ENCODE measurements around the gene PPT2. TPM values are rescaled to one million over a fixed set of nuclear protein-coding genes. Genes with fewer than 3 reads are reported as not detected.
A peak's percentile ranks its signal among the peaks of the same experiment; 100 is the strongest.

Gene PPT2
- total and polyA plus RNA-seq, 2 of the 13 experiments (the other 11 are each of a cell fraction or from before 2014, with no cell fraction given): 39.2 to 61.8 TPM

DNA sequence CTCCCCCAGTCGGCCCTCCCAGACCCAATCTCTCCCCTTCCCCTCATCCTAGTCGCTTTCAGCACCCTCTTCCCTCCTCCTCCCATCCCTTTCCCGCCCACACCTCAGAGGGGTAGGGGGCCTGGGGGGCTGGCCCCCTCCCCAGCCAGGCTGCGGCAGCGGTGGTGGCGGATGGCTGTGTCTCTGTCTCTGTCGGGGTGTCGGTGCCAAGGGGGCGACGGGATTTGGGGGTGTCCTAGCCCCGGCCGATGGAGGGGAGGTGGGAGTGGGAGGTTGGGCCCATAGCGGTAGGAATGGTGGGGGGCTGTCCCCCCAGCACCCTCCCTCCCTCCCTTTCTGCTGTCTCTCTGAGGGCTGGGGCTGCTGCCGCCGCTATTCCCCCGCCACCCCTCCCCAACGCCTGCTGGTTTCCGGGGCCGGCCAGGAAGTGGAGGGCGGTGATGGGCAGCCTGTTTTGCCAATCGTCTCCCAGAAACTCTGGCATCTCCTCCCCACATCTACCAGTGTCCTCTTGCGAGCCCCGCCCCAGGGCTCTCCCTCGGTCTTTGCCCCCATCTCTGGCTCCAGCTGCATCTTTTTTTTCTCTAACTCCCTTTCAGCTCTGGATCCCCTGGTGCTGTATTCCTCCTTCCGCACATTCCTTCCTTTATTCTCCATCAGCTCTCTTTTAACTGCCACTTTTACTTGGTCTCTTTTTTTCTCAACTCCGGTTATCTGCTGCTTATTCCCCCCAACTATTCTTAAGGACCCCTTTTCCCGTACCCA is 22.0 kb downstream of the PPT2 start, which contains the start of gene AGPAT1 (continued):
- TF ChIP-seq, protein P1, sequence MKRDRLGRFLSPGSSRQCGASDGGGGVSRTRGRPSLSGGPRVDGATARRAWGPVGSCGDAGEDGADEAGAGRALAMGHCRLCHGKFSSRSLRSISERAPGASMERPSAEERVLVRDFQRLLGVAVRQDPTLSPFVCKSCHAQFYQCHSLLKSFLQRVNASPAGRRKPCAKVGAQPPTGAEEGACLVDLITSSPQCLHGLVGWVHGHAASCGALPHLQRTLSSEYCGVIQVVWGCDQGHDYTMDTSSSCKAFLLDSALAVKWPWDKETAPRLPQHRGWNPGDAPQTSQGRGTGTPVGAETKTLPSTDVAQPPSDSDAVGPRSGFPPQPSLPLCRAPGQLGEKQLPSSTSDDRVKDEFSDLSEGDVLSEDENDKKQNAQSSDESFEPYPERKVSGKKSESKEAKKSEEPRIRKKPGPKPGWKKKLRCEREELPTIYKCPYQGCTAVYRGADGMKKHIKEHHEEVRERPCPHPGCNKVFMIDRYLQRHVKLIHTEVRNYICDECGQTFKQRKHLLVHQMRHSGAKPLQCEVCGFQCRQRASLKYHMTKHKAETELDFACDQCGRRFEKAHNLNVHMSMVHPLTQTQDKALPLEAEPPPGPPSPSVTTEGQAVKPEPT (CRISPR knock-in tag; IDR thresholded peaks at IDR 0.05; ENCODE audit: low read depth): no peak; the same call in 1 of the 2 replicates
- TF ChIP-seq, protein P2, sequence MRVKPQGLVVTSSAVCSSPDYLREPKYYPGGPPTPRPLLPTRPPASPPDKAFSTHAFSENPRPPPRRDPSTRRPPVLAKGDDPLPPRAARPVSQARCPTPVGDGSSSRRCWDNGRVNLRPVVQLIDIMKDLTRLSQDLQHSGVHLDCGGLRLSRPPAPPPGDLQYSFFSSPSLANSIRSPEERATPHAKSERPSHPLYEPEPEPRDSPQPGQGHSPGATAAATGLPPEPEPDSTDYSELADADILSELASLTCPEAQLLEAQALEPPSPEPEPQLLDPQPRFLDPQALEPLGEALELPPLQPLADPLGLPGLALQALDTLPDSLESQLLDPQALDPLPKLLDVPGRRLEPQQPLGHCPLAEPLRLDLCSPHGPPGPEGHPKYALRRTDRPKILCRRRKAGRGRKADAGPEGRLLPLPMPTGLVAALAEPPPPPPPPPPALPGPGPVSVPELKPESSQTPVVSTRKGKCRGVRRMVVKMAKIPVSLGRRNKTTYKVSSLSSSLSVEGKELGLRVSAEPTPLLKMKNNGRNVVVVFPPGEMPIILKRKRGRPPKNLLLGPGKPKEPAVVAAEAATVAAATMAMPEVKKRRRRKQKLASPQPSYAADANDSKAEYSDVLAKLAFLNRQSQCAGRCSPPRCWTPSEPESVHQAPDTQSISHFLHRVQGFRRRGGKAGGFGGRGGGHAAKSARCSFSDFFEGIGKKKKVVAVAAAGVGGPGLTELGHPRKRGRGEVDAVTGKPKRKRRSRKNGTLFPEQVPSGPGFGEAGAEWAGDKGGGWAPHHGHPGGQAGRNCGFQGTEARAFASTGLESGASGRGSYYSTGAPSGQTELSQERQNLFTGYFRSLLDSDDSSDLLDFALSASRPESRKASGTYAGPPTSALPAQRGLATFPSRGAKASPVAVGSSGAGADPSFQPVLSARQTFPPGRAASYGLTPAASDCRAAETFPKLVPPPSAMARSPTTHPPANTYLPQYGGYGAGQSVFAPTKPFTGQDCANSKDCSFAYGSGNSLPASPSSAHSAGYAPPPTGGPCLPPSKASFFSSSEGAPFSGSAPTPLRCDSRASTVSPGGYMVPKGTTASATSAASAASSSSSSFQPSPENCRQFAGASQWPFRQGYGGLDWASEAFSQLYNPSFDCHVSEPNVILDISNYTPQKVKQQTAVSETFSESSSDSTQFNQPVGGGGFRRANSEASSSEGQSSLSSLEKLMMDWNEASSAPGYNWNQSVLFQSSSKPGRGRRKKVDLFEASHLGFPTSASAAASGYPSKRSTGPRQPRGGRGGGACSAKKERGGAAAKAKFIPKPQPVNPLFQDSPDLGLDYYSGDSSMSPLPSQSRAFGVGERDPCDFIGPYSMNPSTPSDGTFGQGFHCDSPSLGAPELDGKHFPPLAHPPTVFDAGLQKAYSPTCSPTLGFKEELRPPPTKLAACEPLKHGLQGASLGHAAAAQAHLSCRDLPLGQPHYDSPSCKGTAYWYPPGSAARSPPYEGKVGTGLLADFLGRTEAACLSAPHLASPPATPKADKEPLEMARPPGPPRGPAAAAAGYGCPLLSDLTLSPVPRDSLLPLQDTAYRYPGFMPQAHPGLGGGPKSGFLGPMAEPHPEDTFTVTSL (CRISPR knock-in tag; IDR thresholded peaks at IDR 0.05; ENCODE audit: borderline replicate concordance): no peak
- no peak for TF ChIP-seq ZNF746 (CRISPR knock-in tag; IDR thresholded peaks at IDR 0.05)
- no peak for TF ChIP-seq SUZ12 (IDR thresholded peaks at IDR 0.05; ENCODE audit: low read depth, low read length)
- 0 out of 2 replicates have a peak, but pooled peaks have one; percentile 57 for TF ChIP-seq HNRNPL (IDR thresholded peaks at IDR 0.05; ENCODE audit: low read depth, low read length)
- no peak for TF ChIP-seq U2AF2 (IDR thresholded peaks at IDR 0.05; ENCODE audit: low read depth, low read length)
- peak; percentile 63; the same call in 1 of the 2 replicates for TF ChIP-seq ZNF350 (CRISPR knock-in tag; IDR thresholded peaks at IDR 0.05; ENCODE audit: borderline replicate concordance, low read depth)
- TF ChIP-seq NFYB (CRISPR knock-in tag; IDR thresholded peaks at IDR 0.05): peak; percentile 85
- TF ChIP-seq, protein P3, sequence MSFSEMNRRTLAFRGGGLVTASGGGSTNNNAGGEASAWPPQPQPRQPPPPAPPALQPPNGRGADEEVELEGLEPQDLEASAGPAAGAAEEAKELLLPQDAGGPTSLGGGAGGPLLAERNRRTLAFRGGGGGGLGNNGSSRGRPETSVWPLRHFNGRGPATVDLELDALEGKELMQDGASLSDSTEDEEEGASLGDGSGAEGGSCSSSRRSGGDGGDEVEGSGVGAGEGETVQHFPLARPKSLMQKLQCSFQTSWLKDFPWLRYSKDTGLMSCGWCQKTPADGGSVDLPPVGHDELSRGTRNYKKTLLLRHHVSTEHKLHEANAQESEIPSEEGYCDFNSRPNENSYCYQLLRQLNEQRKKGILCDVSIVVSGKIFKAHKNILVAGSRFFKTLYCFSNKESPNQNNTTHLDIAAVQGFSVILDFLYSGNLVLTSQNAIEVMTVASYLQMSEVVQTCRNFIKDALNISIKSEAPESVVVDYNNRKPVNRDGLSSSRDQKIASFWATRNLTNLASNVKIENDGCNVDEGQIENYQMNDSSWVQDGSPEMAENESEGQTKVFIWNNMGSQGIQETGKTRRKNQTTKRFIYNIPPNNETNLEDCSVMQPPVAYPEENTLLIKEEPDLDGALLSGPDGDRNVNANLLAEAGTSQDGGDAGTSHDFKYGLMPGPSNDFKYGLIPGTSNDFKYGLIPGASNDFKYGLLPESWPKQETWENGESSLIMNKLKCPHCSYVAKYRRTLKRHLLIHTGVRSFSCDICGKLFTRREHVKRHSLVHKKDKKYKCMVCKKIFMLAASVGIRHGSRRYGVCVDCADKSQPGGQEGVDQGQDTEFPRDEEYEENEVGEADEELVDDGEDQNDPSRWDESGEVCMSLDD (CRISPR knock-in tag; IDR thresholded peaks at IDR 0.05; ENCODE audit: borderline replicate concordance): no peak
- no peak; the same call in 1 of the 2 replicates for TF ChIP-seq GATAD2A (CRISPR knock-in tag; IDR thresholded peaks at IDR 0.05)
- TF ChIP-seq ZNF768 (CRISPR knock-in tag; IDR thresholded peaks at IDR 0.05): peak; percentile 68; the same call in 1 of the 2 replicates
- no peak for TF ChIP-seq FLYWCH1 (CRISPR knock-in tag; IDR thresholded peaks at IDR 0.05)
- TF ChIP-seq TEAD3 (CRISPR knock-in tag; optimal IDR thresholded peaks at IDR 0.05; ENCODE audit: borderline replicate concordance): peak; percentile 39
- TF ChIP-seq KLF9 (CRISPR knock-in tag; IDR thresholded peaks at IDR 0.05; ENCODE audit: low read depth): no peak
- TF ChIP-seq ZNF543 (CRISPR knock-in tag; IDR thresholded peaks at IDR 0.05): peak; percentile 67; the same call in 1 of the 2 replicates
- 0 out of 2 replicates have a peak, but pooled peaks have one; percentile 8 for TF ChIP-seq ZNF124 (CRISPR knock-in tag; IDR thresholded peaks at IDR 0.05)
- TF ChIP-seq HIVEP1 (CRISPR knock-in tag; IDR thresholded peaks at IDR 0.05): peak; percentile 83
- TF ChIP-seq, protein P4, sequence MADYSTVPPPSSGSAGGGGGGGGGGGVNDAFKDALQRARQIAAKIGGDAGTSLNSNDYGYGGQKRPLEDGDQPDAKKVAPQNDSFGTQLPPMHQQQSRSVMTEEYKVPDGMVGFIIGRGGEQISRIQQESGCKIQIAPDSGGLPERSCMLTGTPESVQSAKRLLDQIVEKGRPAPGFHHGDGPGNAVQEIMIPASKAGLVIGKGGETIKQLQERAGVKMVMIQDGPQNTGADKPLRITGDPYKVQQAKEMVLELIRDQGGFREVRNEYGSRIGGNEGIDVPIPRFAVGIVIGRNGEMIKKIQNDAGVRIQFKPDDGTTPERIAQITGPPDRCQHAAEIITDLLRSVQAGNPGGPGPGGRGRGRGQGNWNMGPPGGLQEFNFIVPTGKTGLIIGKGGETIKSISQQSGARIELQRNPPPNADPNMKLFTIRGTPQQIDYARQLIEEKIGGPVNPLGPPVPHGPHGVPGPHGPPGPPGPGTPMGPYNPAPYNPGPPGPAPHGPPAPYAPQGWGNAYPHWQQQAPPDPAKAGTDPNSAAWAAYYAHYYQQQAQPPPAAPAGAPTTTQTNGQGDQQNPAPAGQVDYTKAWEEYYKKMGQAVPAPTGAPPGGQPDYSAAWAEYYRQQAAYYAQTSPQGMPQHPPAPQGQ (CRISPR knock-in tag; IDR thresholded peaks at IDR 0.05; ENCODE audit: borderline replicate concordance): no peak
